Esophagus squamous epithelium (tissue), 5 donors: ENCODE results near the gene MADD. TPM values are rescaled to one million over a fixed set of nuclear protein-coding genes. Genes with fewer than 3 reads are reported as not detected.

Experiments
- DNase-seq: peaks from one replicate; lab custom pipeline; 2025; lab: John Stamatoyannopoulos, UW
- H3K27ac ChIP-seq, 4 donors: fragments of 200-600 bp; sonication (generic); one replicate each; pipeline ENCODE4 v1.5.1; 2016 to 2019; ENCODE audit warnings: mild to moderate bottlenecking in 1 of 4
- H3K27me3 ChIP-seq, 4 donors: fragments of 200-600 bp; sonication (generic); 1 replicate in 3 of 4; 2 replicates in 1 of 4; pipeline versions ENCODE4 v1.5.1 to v1.6.0; 2017 to 2021; ENCODE audit warnings: antibody characterized with exemption in 1 of 4
- H3K36me3 ChIP-seq, 3 donors: fragments of 200-600 bp; sonication (generic); one replicate each; pipeline ENCODE4 v1.5.1; 2016 to 2019
- H3K4me1 ChIP-seq, 3 donors: fragments of 200-600 bp; sonication (generic); one replicate each; pipeline ENCODE4 v1.5.1; 2017 to 2019
- H3K4me3 ChIP-seq, 4 donors: fragments of 200-600 bp; sonication (generic); 1 replicate in 3 of 4; 2 replicates in 1 of 4; pipeline ENCODE4 v1.5.1; 2016 to 2019; ENCODE audit warnings: mild to moderate bottlenecking in 2 of 4, moderate library complexity in 1 of 4
- H3K9me3 ChIP-seq, 3 donors: fragments of 200-600 bp; sonication (generic); one replicate each; pipeline ENCODE4 v1.5.1; 2016 to 2019
- POLR2A ChIP-seq, 4 donors: fragments of 450-650 bp; IDR thresholded peaks; one replicate each; pipeline ENCODE4 v1.6.1; 2017; ENCODE audit warnings: antibody characterized with exemption in 4 of 4, mild to moderate bottlenecking in 4 of 4, moderate library complexity in 3 of 4
- WGBS, 2 donors: methylation state at CpG; one replicate each; pipeline ENCODE4 v1.1.5; 2018; 5-methylcytosine and 5-hydroxymethylcytosine counted together
- intact Hi-C: fragments of 100-400 bp; cut with DNase I; formaldehyde crosslinking; loops from one replicate; pipeline ENCODE4 v1.15.0; 2022
- total RNA-seq, 4 donors: library from RNA; depleted of rRNA; stranded (reverse); fragments of >200 nt; gene quantifications; one replicate each; pipeline ENCODE4 v1.1.0, GENCODE V29; 2016
- TF ChIP-seq, protein P1 (sequence below), 6 experiments: fragments of 450-650 bp in 4 of 6; fragments of 200-600 bp in 2 of 6; sonication (generic) in 2 of 6; IDR thresholded peaks; one replicate each; pipeline ENCODE4 v1.5.1; 2016 to 2019; ENCODE audit warnings: antibody characterized with exemption in 6 of 6, mild to moderate bottlenecking in 4 of 6, moderate library complexity in 4 of 6
- donor health status: DM: yes; HTN: yes; CAD: no.

The MADD gene
- total RNA-seq, 4 donors from 2014 or later = 12.6 to 34.7 (median 15.4) TPM

DNA sequence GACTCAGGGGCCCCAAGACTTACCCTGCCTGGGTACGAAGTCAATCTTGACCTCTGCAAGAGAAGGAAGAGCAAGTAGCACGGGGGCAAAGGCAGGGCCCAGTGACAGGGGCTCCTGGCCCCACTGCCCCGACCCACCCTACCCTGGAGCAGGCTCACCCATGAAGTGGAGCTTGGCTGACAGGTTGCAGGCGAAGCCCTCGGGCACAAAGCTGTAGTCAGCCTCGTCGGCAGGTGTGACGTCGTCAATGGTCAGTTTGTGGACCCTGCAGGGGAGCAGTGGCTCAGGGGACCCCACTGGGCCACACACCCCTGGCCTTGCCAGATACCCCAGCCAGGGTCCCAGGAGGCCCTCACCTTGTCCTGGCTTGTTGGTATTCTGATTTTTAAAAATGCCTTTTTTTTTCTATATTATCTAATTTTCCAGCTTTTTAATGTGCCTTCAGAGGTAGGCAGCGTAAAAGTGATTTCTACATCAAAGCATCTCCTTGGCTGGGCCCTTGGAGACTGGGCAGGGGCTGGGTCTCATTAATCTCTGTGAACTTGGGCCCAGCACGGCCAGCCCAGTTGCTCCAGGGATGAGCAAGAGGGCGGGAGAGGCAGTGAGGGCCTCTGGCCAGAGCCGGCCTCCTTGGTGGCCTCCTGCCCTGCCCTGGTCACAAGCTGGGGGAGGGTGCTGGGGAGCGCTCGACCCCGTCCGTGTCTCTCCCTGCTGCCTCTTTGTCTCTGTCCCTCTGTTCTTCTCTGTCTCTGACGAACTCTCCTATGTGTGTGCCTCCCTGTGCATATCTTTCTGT, 71.2 kb downstream of the MADD start:
- DNase-seq = no peak
- 58 to 68% methylated on average over 6 to 8 of the region's 18 CpGs for WGBS, 2 donors
- Histone ChIP-seq H3K4me1 (no peaks in the 10 kb centered on the region), H3K9me3 (no peaks in the 10 kb centered on the region), H3K27ac (no peak overlapping the region), H3K4me3 (no peak overlapping the region), H3K36me3 (no peaks in the 10 kb centered on the region), H3K27me3 (peaks cover 0 to 8% (median 0%) of the 10 kb centered on the region in 4 donors)
- intact Hi-C loops = loop anchor here (10.0 kb wide), 1 partner anchor 456 kb away; no protein-coding TSS in a partner anchor
- no peak for TF ChIP-seq POLR2A (IDR thresholded peaks at IDR 0.05)
- TF ChIP-seq, protein P1, sequence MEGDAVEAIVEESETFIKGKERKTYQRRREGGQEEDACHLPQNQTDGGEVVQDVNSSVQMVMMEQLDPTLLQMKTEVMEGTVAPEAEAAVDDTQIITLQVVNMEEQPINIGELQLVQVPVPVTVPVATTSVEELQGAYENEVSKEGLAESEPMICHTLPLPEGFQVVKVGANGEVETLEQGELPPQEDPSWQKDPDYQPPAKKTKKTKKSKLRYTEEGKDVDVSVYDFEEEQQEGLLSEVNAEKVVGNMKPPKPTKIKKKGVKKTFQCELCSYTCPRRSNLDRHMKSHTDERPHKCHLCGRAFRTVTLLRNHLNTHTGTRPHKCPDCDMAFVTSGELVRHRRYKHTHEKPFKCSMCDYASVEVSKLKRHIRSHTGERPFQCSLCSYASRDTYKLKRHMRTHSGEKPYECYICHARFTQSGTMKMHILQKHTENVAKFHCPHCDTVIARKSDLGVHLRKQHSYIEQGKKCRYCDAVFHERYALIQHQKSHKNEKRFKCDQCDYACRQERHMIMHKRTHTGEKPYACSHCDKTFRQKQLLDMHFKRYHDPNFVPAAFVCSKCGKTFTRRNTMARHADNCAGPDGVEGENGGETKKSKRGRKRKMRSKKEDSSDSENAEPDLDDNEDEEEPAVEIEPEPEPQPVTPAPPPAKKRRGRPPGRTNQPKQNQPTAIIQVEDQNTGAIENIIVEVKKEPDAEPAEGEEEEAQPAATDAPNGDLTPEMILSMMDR (IDR thresholded peaks at IDR 0.05) = no peak

DNA sequence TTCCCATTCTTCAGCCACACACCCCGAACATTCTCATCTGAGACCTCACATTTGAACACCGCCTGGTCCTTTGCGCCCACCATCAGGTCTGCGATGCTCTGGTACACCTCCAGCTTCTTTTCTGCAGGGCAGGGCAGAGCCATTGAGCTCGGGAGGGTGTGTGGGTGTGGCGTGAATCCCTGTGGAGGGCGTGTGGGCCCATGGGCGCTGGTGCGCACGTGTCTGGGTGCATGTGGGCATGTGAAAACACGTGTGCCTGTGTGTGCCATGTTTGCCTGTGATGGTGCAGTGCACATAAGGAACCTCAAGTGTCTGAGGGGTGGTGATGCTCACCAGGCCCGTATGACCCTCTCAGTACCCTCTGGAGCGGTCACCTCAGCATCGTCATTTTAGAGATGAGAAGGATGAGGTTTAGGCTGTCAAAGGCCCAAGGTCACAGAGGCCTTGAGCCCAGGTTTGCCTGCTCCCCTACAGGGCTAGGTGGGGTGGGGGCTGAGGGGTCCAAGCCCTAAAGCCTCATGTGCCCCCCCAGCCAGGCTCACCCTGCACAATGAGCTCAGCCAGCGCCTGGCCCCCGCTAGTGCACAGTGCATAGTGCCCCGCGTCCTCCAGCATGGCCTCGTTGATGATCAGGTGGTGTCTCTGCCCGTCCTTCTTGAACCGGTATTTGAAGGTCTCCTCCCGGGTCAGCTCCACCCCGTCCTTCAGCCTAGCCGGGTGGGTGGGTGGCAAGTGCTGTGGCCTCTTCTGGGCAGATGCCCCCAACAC, 72.3 kb downstream of the MADD start:
- Histone ChIP-seq H3K27me3 (peaks cover 0 to 11% (median 0%) of the 10 kb centered on the region in 4 donors), H3K9me3 (no peaks in the 10 kb centered on the region), H3K27ac (no peak overlapping the region), H3K36me3 (no peaks in the 10 kb centered on the region), H3K4me1 (no peaks in the 10 kb centered on the region), H3K4me3 (no peak overlapping the region)
- 78 to 92% methylated on average over 7 to 19 of the region's 24 CpGs for WGBS, 2 donors
- intact Hi-C loops = loop anchor here (10.0 kb wide), 1 partner anchor 457 kb away; no protein-coding TSS in a partner anchor
- DNase-seq = no peak
- TF ChIP-seq, protein P1 (IDR thresholded peaks at IDR 0.05) = no peak
- TF ChIP-seq POLR2A (IDR thresholded peaks at IDR 0.05) = no peak

DNA sequence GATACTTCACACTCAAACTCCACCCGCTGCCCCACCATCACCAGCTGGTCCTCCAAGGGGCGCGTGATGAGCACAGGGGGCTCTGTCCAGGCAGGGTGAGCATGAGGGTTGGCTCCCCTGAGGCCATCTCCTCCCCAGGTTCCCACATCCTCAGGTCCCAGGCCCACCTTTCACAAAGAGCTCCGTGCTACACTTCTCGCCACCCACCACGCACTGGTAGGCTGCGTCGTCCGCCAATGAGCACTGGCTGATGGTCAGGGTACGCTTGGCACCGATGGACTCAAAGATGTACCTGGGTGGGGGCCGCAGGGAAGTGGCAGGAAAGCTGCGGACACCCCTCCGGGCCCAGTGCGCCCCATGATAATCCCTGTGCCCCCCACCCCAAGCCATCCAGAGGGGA, 72.9 kb downstream of the MADD start:
- Histone ChIP-seq H3K9me3 (no peaks in the 10 kb centered on the region), H3K4me1 (no peaks in the 10 kb centered on the region), H3K4me3 (no peak overlapping the region), H3K36me3 (no peaks in the 10 kb centered on the region), H3K27me3 (peaks cover 0 to 11% (median 0%) of the 10 kb centered on the region in 4 donors), H3K27ac (no peak overlapping the region)
- no peak for DNase-seq
- TF ChIP-seq, protein P1 (IDR thresholded peaks at IDR 0.05) = no peak
- TF ChIP-seq POLR2A (IDR thresholded peaks at IDR 0.05) = no peak
- WGBS, 2 donors = 80 to 100% methylated on average over 1 to 4 of the region's 15 CpGs
- intact Hi-C loops = loop anchor here (10.0 kb wide), 1 partner anchor 458 kb away; no protein-coding TSS in a partner anchor

DNA sequence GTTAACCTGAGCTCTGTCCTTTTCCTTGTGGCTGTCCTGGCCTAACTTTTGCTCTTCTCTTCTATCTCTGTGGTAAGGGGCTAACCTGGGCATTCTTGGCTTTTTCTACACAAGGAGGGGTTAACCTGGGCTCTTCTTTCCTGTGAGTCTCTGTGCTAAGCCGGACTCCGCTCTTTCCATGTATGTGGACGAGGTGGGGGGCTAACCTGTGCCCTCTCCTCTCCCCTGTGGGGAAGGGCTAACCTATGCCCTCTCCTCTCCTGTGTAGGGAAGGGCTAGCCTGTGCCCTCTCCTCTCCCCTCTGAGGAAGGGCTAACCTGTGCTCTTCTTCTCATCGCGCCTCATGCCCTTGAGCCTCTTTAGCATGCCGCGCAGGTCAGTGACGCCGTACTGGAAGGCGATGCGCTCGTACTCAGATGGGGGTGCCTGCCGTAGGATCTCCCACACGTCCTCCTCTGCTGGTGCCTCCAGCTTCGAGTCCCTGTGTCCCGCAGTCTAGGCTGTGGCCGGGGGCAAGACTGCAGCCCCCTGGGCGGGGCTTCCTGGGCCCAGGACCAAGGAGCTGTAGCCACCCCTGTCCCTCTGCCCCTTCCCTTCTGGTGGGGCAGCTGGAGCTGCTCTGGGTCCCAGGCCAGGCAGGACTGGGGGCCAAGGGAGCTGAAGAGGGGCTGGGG, 76.1 kb downstream of the MADD start:
- Histone ChIP-seq H3K27me3 (peaks cover 0 to 11% (median 0%) of the 10 kb centered on the region in 4 donors), H3K27ac (no peak overlapping the region), H3K4me3 (no peak overlapping the region), H3K9me3 (no peaks in the 10 kb centered on the region), H3K36me3 (no peaks in the 10 kb centered on the region), H3K4me1 (no peaks in the 10 kb centered on the region)
- intact Hi-C loops = loop anchor here (10.0 kb wide), 1 partner anchor 461 kb away; no protein-coding TSS in a partner anchor
- WGBS, 2 donors = 90 to 94% methylated on average over 13 to 14 of the region's 18 CpGs
- TF ChIP-seq, protein P1 (IDR thresholded peaks at IDR 0.05) = no peak
- no peak for TF ChIP-seq POLR2A (IDR thresholded peaks at IDR 0.05)
- DNase-seq = no peak
